BE2C (cell line): ENCODE data around the gene ADCY5.

Experiments
- DNase-seq: peaks from one replicate; pipeline ENCODE4 v3.0.0-alpha.2; 2020
- H3K27me3 ChIP-seq: fragments of 250-450 bp; sonication (Bioruptor Pico); 2 replicates; pipeline ENCODE4 v1.5.1; 2020; ENCODE audit warnings: mild to moderate bottlenecking
- H3K36me3 ChIP-seq: fragments of 250-450 bp; sonication (Bioruptor Pico); 2 replicates; pipeline ENCODE4 v1.5.1; 2020; ENCODE audit warnings: mild to moderate bottlenecking
- H3K4me1 ChIP-seq: fragments of 250-450 bp; sonication (Bioruptor Pico); 2 replicates; pipeline ENCODE4 v1.5.1; 2020
- H3K4me3 ChIP-seq: 2 replicates; pipeline ENCODE4 v1.5.1; 2011; ENCODE audit warnings: low read depth, low read length
- H3K9me3 ChIP-seq: fragments of 250-450 bp; sonication (Bioruptor Pico); 2 replicates; pipeline ENCODE4 v1.5.1; 2020
- CTCF ChIP-seq: IDR thresholded peaks from 2 replicates; pipeline ENCODE4 v1.5.1; 2012; ENCODE audit warnings: mild to moderate bottlenecking, low read depth, low read length

The ADCY5 gene

GRCh38 chr3:123348471-123349200 lies 100.3 kb downstream of the ADCY5 start:
- TF ChIP-seq CTCF, result no peak
- Histone ChIP-seq H3K9me3 (no peaks in the 10 kb centered on the region), H3K4me1 (peaks cover 2% of the 10 kb centered on the region; the same call in 1 of the 2 replicates), H3K27me3 (no peaks in the 10 kb centered on the region), H3K4me3 (no peak overlapping the region), H3K36me3 (no peaks in the 10 kb centered on the region)
- no peak for DNase-seq

- no peak for TF ChIP-seq CTCF
- no peak overlapping the region for H3K4me3 ChIP-seq
- H3K27me3 ChIP-seq, result no peaks in the 10 kb centered on the region
- DNase-seq, result no peak
- H3K4me1 ChIP-seq, result peaks cover 2% of the 10 kb centered on the region; the same call in 1 of the 2 replicates
- no peaks in the 10 kb centered on the region for H3K9me3 ChIP-seq
- H3K36me3 ChIP-seq, result no peaks in the 10 kb centered on the region
These were observed 101.1 kb downstream of the ADCY5 start for GRCh38 chr3:123347691-123348264.

DNA sequence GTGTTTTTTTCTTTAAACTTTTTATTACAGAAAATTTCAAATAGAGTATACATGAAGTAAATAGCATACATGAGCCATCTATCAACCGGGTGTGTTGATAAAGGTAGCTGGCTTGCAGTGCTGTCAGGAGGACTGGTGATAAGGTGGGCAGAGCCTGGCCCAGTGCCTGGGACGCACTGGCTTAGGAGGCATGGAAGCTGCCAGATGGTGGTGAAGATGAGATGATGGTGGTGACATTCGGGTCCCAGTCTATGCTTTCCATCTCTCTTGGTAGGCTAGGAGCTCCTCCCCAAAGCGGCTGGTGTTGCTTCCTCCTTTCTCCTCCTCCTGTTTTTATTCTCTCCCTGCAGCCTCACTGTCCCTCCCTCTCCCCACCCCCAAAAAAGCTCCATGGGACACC lies 101.7 kb downstream of the ADCY5 start:
- no peak for TF ChIP-seq CTCF
- H3K4me1 ChIP-seq, result peaks cover 2% of the 10 kb centered on the region; the same call in 1 of the 2 replicates
- no peaks in the 10 kb centered on the region for H3K9me3 ChIP-seq
- H3K27me3 ChIP-seq, result no peaks in the 10 kb centered on the region
- no peak overlapping the region for H3K4me3 ChIP-seq
- no peak for DNase-seq
- H3K36me3 ChIP-seq, result no peaks in the 10 kb centered on the region

- Histone ChIP-seq H3K36me3 (no peaks in the 10 kb centered on the region), H3K4me3 (no peak overlapping the region), H3K4me1 (peaks cover 2% of the 10 kb centered on the region; the same call in 1 of the 2 replicates), H3K27me3 (no peaks in the 10 kb centered on the region), H3K9me3 (no peaks in the 10 kb centered on the region)
- DNase-seq, result no peak
- no peak for TF ChIP-seq CTCF
These were observed 102.9 kb downstream of the ADCY5 start for GRCh38 chr3:123346021-123346420.

GRCh38 chr3:123344907-123345594 lies 103.8 kb downstream of the ADCY5 start:
- Histone ChIP-seq H3K27me3 (no peaks in the 10 kb centered on the region), H3K9me3 (no peaks in the 10 kb centered on the region), H3K36me3 (no peaks in the 10 kb centered on the region), H3K4me1 (peaks cover 2% of the 10 kb centered on the region; the same call in 1 of the 2 replicates), H3K4me3 (no peak overlapping the region)
- DNase-seq, result no peak
- TF ChIP-seq CTCF, result 0 out of 2 replicates have a peak, but pooled peaks have one; percentile 12
